Measurements from ENCODE around the gene FBXL14.

Gene FBXL14

DNA sequence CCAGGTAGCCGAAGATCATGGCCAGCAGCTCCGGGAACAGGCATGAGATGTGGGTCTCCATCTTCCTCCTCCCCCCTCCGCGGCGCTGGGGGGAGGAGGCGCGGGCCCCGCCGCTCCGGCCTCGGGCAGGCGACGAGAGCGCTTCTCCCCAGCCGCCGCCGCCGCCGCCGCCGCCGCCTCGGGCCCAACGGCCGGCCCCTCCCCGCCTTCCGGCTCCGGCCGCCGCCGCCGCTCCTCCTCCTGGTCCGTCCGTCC lies 448 bp downstream of the FBXL14 start:
- Histone ChIP-seq H3K9me2 (replicated peaks; ENCODE audit: insufficient read depth, low read length) (no peaks in the 10 kb centered on the region), H3F3A (ENCODE audit: insufficient read depth) (peaks cover 16% of the 10 kb centered on the region), H3K4me3 (ENCODE audit: insufficient read depth, low read length, poor library complexity, severe bottlenecking) (peak overlapping the region; percentile 56), H3K4me2 (ENCODE audit: low read depth, low read length, poor library complexity, severe bottlenecking) (peak overlapping the region; percentile 99), H4K20me1 (ENCODE audit: low read depth, low read length) (peaks cover 24% of the 10 kb centered on the region), H3K9ac (ENCODE audit: low read length) (peak overlapping the region; percentile 60), H3K27me3 (ENCODE audit: low read length) (no peaks in the 10 kb centered on the region), H3K79me2 (ENCODE audit: insufficient read depth, low read length) (peaks cover 19% of the 10 kb centered on the region), H3K27ac (ENCODE audit: low read depth, low read length) (peak overlapping the region; percentile 66), H3K36me3 (ENCODE audit: low read length) (no peaks in the 10 kb centered on the region; the same call in 1 of the 2 replicates), H3K9me3 (ENCODE audit: insufficient read depth, low read length) (no peaks in the 10 kb centered on the region), H2AFZ (ENCODE audit: low read depth, low read length, severe bottlenecking) (peak overlapping the region; percentile 33)
- TF ChIP-seq, protein P1, sequence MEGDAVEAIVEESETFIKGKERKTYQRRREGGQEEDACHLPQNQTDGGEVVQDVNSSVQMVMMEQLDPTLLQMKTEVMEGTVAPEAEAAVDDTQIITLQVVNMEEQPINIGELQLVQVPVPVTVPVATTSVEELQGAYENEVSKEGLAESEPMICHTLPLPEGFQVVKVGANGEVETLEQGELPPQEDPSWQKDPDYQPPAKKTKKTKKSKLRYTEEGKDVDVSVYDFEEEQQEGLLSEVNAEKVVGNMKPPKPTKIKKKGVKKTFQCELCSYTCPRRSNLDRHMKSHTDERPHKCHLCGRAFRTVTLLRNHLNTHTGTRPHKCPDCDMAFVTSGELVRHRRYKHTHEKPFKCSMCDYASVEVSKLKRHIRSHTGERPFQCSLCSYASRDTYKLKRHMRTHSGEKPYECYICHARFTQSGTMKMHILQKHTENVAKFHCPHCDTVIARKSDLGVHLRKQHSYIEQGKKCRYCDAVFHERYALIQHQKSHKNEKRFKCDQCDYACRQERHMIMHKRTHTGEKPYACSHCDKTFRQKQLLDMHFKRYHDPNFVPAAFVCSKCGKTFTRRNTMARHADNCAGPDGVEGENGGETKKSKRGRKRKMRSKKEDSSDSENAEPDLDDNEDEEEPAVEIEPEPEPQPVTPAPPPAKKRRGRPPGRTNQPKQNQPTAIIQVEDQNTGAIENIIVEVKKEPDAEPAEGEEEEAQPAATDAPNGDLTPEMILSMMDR (IDR thresholded peaks at IDR 0.05; ENCODE audit: insufficient read depth, low read length, poor library complexity, severe bottlenecking) = no peak
- TF ChIP-seq EZH2phosphoT487 (conservative IDR thresholded peaks at IDR 0.05; ENCODE audit: low read length) = no peak

DNA sequence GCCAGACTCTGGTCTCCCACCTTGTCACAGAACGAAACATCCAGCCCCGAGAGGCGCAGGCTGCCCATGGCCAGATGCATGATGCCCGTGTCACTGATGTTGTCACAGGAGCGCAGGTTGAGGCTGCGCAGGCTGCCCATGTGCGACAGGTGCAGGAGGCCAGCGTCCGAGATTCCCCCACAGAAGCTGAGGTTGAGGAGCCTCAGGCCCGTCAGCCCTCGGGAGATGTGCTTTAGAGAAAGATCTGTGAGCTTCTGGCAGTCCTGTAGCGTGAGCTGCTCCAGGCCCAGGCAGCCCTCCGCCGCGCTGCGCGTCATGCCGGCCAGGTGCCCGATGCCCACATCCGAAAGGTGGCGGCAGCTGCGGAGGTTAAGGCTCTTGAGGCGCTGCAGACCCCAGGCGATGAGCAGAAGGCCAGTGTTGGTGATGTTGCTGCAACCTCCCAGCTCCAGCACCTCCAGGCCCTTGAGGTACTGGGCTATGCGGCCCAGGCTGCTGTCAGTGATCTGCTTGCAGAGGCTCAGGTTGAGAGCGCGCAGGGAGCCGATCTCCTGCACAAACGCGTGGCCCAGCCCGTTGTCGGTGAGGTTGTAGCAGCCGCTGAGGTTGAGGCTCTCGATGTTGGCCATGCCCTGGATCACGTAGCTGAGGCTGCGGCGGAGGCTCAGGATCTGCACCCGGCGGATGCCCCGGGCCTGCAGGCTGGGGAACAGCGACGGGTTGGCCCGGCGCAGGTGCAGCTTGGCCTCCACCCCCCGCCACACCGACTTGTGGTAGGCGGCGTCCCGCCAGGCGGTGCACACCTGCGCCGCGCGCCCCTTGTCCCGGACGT lies 991 bp downstream of the FBXL14 start:
- Histone ChIP-seq H3K36me3 (ENCODE audit: low read length) (no peaks in the 10 kb centered on the region; the same call in 1 of the 2 replicates), H3K4me3 (ENCODE audit: insufficient read depth, low read length, poor library complexity, severe bottlenecking) (peak overlapping the region; percentile 56)

DNA sequence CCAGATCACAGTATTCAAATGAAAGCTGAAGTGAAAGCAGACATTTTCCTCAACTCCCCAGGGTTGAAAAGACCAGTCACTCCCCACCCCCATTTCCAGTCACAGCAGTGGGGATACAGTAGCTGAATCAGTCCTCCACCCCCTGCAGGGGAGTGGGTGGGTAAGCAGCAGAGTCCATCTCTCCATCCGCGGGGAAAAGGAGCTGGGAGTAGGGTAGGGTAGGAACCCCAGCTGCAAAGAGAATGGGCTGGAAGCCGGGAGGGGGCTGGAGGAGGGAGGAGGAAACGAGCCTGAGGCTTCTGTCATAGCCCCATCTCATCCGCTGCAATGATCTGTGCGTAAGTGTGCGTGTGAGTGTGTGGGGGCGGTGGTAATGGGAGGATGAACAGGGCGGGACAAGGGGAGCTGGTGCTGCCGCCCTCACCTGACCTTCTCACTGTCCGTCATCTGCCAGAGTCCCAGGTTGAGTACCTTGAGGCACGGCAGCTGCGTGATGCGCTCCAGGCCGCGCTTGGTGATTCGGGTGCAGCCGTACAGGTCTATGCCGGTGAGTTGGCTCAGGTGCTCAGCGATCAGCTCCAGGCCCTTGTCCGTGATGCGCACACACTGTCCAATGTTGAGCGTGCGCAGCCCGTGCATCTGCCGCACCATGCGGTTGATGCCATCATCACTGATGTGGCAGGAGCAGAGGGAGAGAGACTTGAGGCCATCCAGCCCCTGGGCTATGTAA lies 1.8 kb downstream of the FBXL14 start:
- Histone ChIP-seq H3K27ac (ENCODE audit: low read depth, low read length) (peak overlapping the region; percentile 66), H3K9ac (ENCODE audit: low read length) (peak overlapping the region; percentile 60), H2AFZ (ENCODE audit: low read depth, low read length, severe bottlenecking) (no peak overlapping the region), H3K9me2 (replicated peaks; ENCODE audit: insufficient read depth, low read length) (no peaks in the 10 kb centered on the region), H4K20me1 (ENCODE audit: low read depth, low read length) (peaks cover 24% of the 10 kb centered on the region), H3K9me3 (ENCODE audit: insufficient read depth, low read length) (no peaks in the 10 kb centered on the region), H3K79me2 (ENCODE audit: insufficient read depth, low read length) (peaks cover 19% of the 10 kb centered on the region), H3K4me2 (ENCODE audit: low read depth, low read length, poor library complexity, severe bottlenecking) (peak overlapping the region; percentile 99), H3F3A (ENCODE audit: insufficient read depth) (peaks cover 19% of the 10 kb centered on the region), H3K27me3 (ENCODE audit: low read length) (no peaks in the 10 kb centered on the region), H3K4me3 (ENCODE audit: insufficient read depth, low read length, poor library complexity, severe bottlenecking) (peak overlapping the region; percentile 56), H3K36me3 (ENCODE audit: low read length) (no peaks in the 10 kb centered on the region; the same call in 1 of the 2 replicates)
- TF ChIP-seq, protein P1 (IDR thresholded peaks at IDR 0.05; ENCODE audit: insufficient read depth, low read length, poor library complexity, severe bottlenecking) = no peak
- no peak for TF ChIP-seq EZH2phosphoT487 (conservative IDR thresholded peaks at IDR 0.05; ENCODE audit: low read length)

More for the DNA sequence above, 991 bp downstream of the FBXL14 start:
- Histone ChIP-seq H4K20me1 (ENCODE audit: low read depth, low read length) (peaks cover 24% of the 10 kb centered on the region), H3K27me3 (ENCODE audit: low read length) (no peaks in the 10 kb centered on the region), H3K9me2 (replicated peaks; ENCODE audit: insufficient read depth, low read length) (no peaks in the 10 kb centered on the region), H3K4me2 (ENCODE audit: low read depth, low read length, poor library complexity, severe bottlenecking) (peak overlapping the region; percentile 99), H3K79me2 (ENCODE audit: insufficient read depth, low read length) (peaks cover 19% of the 10 kb centered on the region), H3K27ac (ENCODE audit: low read depth, low read length) (peak overlapping the region; percentile 66), H3K9me3 (ENCODE audit: insufficient read depth, low read length) (no peaks in the 10 kb centered on the region), H2AFZ (ENCODE audit: low read depth, low read length, severe bottlenecking) (peak overlapping the region; percentile 33), H3K9ac (ENCODE audit: low read length) (peak overlapping the region; percentile 60), H3F3A (ENCODE audit: insufficient read depth) (peaks cover 19% of the 10 kb centered on the region)
- TF ChIP-seq, protein P1 (IDR thresholded peaks at IDR 0.05; ENCODE audit: insufficient read depth, low read length, poor library complexity, severe bottlenecking) = no peak
- no peak for TF ChIP-seq EZH2phosphoT487 (conservative IDR thresholded peaks at IDR 0.05; ENCODE audit: low read length)

Measured in SU-DHL-6 (cell line).